HL-60 (cell line): ENCODE results near the gene CAPN13.

ENCODE experiments used
- DNase-seq, 2 experiments: peaks; one replicate each; pipeline ENCODE4 v3.0.0-alpha.2; 2010 to 2020; ENCODE audit warnings: low read depth in 1 of 2, low spot score in 1 of 2
- H3K27ac ChIP-seq: fragments of 250-450 bp; sonication (Bioruptor Pico); replicated peaks from 2 replicates; pipeline ENCODE4 v1.5.1; 2020; ENCODE audit warnings: mild to moderate bottlenecking, moderate library complexity
- H3K27me3 ChIP-seq: fragments of 250-450 bp; sonication (Bioruptor Pico); 2 replicates; pipeline ENCODE4 v1.5.1; 2021; ENCODE audit warnings: mild to moderate bottlenecking, moderate library complexity; ENCODE audit not compliant: insufficient read depth, poor library complexity, severe bottlenecking
- H3K4me3 ChIP-seq: replicated peaks from 2 replicates; pipeline ENCODE4 v1.5.1; 2011; ENCODE audit warnings: mild to moderate bottlenecking, control low read depth, low read length; ENCODE audit not compliant: insufficient read depth
- CTCF ChIP-seq: IDR thresholded peaks from one replicate; pipeline ENCODE4 v1.5.1; 2011; ENCODE audit warnings: low read length, control low read depth, inconsistent platforms; ENCODE audit not compliant: insufficient read depth
- GABPA ChIP-seq: IDR thresholded peaks from 2 replicates; pipeline ENCODE4 v1.6.1; 2012; ENCODE audit warnings: low read depth
- POLR2AphosphoS5 ChIP-seq: IDR thresholded peaks from 2 replicates; pipeline ENCODE4 v1.6.1; 2012; ENCODE audit warnings: low read depth
- REST ChIP-seq: IDR thresholded peaks from 2 replicates; pipeline ENCODE4 v1.6.1; 2012; ENCODE audit warnings: low read depth; ENCODE audit not compliant: insufficient replicate concordance
- SPI1 ChIP-seq: IDR thresholded peaks from 2 replicates; pipeline ENCODE4 v1.6.1; 2012; ENCODE audit warnings: low read depth, mild to moderate bottlenecking, borderline replicate concordance

CAPN13 gene

GRCh38 chr2:30759481-30759880 lies 47.8 kb downstream of the CAPN13 start:
- H3K4me3 ChIP-seq = no peak overlapping the region
- H3K27me3 ChIP-seq = no peaks in the 10 kb centered on the region
- TF ChIP-seq REST (no peak), CTCF (no peak), SPI1 (no peak), GABPA (no peak), POLR2AphosphoS5 (no peak)
- no peak overlapping the region for H3K27ac ChIP-seq
- no peak for DNase-seq

DNA sequence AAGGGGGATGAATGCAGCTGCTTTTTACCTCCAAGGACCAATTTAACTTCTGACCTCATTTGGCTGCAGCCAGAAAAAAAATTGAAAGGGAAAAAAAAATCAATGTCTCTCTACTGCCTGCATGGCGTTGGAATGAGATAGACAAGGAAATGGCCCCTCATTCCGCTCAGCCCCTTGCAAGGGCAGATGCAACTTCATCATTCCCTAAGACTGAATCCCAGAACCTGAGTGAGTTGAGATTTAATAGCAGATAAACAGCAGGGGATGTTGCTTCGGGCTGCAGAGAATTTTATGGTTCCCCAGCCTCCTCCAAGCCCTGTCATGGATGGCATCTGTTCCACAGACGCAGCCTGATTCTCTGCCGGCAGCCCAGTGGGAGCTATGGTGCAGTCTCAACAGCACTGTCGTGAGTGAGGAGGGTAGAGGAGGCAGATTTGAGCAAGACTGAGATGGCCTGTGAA lies 49.0 kb downstream of the CAPN13 start:
- no peaks in the 10 kb centered on the region for H3K27me3 ChIP-seq
- no peak overlapping the region for H3K4me3 ChIP-seq
- no peak for DNase-seq
- H3K27ac ChIP-seq = no peak overlapping the region
- TF ChIP-seq POLR2AphosphoS5 (no peak), CTCF (no peak), SPI1 (no peak), GABPA (no peak), REST (no peak)

DNA sequence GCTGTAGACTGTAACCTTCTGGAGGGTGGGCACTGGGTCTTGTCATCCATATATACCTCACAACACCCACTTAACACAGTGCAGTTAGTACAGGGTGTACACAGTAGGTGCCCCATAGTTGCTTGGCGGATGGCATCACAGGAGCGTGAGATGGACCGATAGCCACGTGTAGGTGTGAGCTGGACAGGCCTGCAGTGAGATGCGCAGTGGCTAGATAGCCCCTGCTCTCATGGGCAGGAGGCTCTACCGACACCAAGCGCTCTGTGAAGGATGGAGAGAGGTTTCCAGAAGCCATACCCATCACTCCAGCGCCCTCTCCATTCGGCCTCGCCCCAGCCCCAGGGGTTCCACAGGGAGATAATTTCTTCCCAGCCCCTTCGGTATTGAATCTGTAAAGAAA lies 49.5 kb downstream of the CAPN13 start:
- TF ChIP-seq CTCF (no peak), REST (no peak), POLR2AphosphoS5 (no peak), SPI1 (no peak), GABPA (no peak)

More for the DNA sequence above, 49.5 kb downstream of the CAPN13 start:
- Histone ChIP-seq H3K27me3 (no peaks in the 10 kb centered on the region), H3K27ac (no peak overlapping the region), H3K4me3 (no peak overlapping the region)
- DNase-seq = no peak
